ENCODE results near the gene PAN3. TPM values are rescaled to one million over a fixed set of nuclear protein-coding genes. Genes with fewer than 3 reads are reported as not detected.
"Not testable (repeated sequence)": the region's sequence is repeated elsewhere in the genome, so short reads cannot be mapped to it uniquely, and the experiment has no call there.

PAN3 gene
- total RNA-seq, 1 donor from 2014 or later, result 34.5 TPM

GRCh38 chr13:28097503-28097902 is 40.8 kb upstream of the PAN3 start:
- Histone ChIP-seq H3K27me3 (no peaks in the 10 kb centered on the region), H3K9me3 (no peaks in the 10 kb centered on the region), H3K4me3 (no peak overlapping the region), H3K27ac (no peak overlapping the region), H3K36me3 (no peaks in the 10 kb centered on the region), H3K4me1 (peaks cover 2 to 6% of the 10 kb centered on the region in 2 donors)
- intact Hi-C loops (cut with DNase I), result no loop called here
- no peak for TF ChIP-seq CTCF (IDR thresholded peaks at IDR 0.05)
- no peak for DNase-seq (ENCODE audit: low spot score in 2 of 2)

- no peaks in the 10 kb centered on the region for H3K36me3 ChIP-seq
- no peak for DNase-seq (ENCODE audit: low spot score in 2 of 2)
- no peak for TF ChIP-seq CTCF (IDR thresholded peaks at IDR 0.05)
- peaks cover 2 to 6% of the 10 kb centered on the region in 2 donors for H3K4me1 ChIP-seq
- no peak overlapping the region for H3K27ac ChIP-seq
- H3K4me3 ChIP-seq, result peak overlapping the region; percentile 41 to 58
- H3K9me3 ChIP-seq, result no peaks in the 10 kb centered on the region
- no peaks in the 10 kb centered on the region for H3K27me3 ChIP-seq
- intact Hi-C loops (cut with DNase I), result no loop called here
These were observed 38.8 kb upstream of the PAN3 start for GRCh38 chr13:28099396-28100149.

- intact Hi-C loops (cut with DNase I), result no loop called here
- no peak for DNase-seq (ENCODE audit: low spot score in 2 of 2)
- H3K4me1 ChIP-seq, result peaks cover 2 to 6% of the 10 kb centered on the region in 2 donors
- no peaks in the 10 kb centered on the region for H3K27me3 ChIP-seq
- no peaks in the 10 kb centered on the region for H3K9me3 ChIP-seq
- H3K27ac ChIP-seq, result no peak within 1 kb of the TSS
- peak within 1 kb of the TSS; percentile 41 to 58 for H3K4me3 ChIP-seq
- H3K36me3 ChIP-seq, result no peaks in the 10 kb centered on the region
- TF ChIP-seq CTCF (IDR thresholded peaks at IDR 0.05), result no peak
These were observed 37.9 kb upstream of the PAN3 start, which contains the start of gene FLT3 for GRCh38 chr13:28100150-28101121. TSS of gene FLT3 (minus strand) at chr13:28100576. CDS start at chr13:28100510, 66 bp downstream.

GRCh38 chr13:28101886-28102285 is 36.5 kb upstream of the PAN3 start:
- H3K4me3 ChIP-seq; H3K27ac ChIP-seq; intact Hi-C loops (cut with DNase I); H3K36me3 ChIP-seq; H3K4me1 ChIP-seq; H3K9me3 ChIP-seq; DNase-seq (ENCODE audit: low spot score in 2 of 2); H3K27me3 ChIP-seq: not testable (repeated sequence)

GRCh38 chr13:28106976-28107375 is 31.4 kb upstream of the PAN3 start:
- no peaks in the 10 kb centered on the region for H3K4me1 ChIP-seq
- no peak for DNase-seq (ENCODE audit: low spot score in 2 of 2)
- no peaks in the 10 kb centered on the region for H3K9me3 ChIP-seq
- no peaks in the 10 kb centered on the region for H3K36me3 ChIP-seq
- intact Hi-C loops (cut with DNase I), result no loop called here
- H3K4me3 ChIP-seq, result no peak overlapping the region
- no peak overlapping the region for H3K27ac ChIP-seq
- TF ChIP-seq CTCF (IDR thresholded peaks at IDR 0.05), result no peak
- no peaks in the 10 kb centered on the region for H3K27me3 ChIP-seq

- H3K27ac ChIP-seq, result no peak overlapping the region
- intact Hi-C loops (cut with DNase I), result no loop called here
- DNase-seq (ENCODE audit: low spot score in 2 of 2), result no peak
- no peaks in the 10 kb centered on the region for H3K9me3 ChIP-seq
- no peaks in the 10 kb centered on the region for H3K36me3 ChIP-seq
- H3K4me1 ChIP-seq, result no peaks in the 10 kb centered on the region
- no peak for TF ChIP-seq CTCF (IDR thresholded peaks at IDR 0.05)
- no peak overlapping the region for H3K4me3 ChIP-seq
- no peaks in the 10 kb centered on the region for H3K27me3 ChIP-seq
These were observed 27.9 kb upstream of the PAN3 start for GRCh38 chr13:28110414-28110813.
